GM19438 (cell line): ENCODE measurements around the gene KIRREL3.

ENCODE experiments used
- ATAC-seq: cut with Tn5 transposase; IDR thresholded peaks from one replicate; pipeline ENCODE4 v1.9.1; 2021; ENCODE audit warnings: low read depth; ENCODE audit not compliant: unreplicated experiment

The KIRREL3 gene

GRCh38 chr11:126918556-126918955, 82.0 kb downstream of the KIRREL3 start:
- no peak for ATAC-seq

- peak; percentile 86 for ATAC-seq
These were observed 82.9 kb downstream of the KIRREL3 start for GRCh38 chr11:126917531-126918204.

DNA sequence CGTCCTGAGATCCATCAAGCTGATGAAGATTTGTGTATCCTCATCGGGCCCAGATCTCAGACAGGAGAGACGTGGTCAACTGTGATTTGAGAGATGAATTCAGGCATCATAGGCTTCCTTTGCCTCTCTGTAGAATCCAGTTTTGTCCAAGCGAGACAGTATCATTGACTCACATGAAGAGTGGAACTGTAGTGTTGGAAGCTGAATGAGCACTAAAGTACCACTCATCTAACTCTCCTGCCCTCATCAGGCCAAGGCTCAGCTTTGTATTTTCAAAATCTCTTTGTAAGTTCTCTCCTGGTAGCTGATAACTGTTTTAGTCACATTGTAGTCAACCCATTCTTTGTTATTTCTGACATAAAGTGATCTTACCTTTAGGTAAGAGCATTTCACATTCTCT, 85.1 kb downstream of the KIRREL3 start:
- no peak for ATAC-seq

- ATAC-seq, result no peak
These were observed 85.6 kb downstream of the KIRREL3 start for GRCh38 chr11:126914941-126915340.

GRCh38 chr11:126914166-126914565, 86.4 kb downstream of the KIRREL3 start:
- no peak for ATAC-seq

DNA sequence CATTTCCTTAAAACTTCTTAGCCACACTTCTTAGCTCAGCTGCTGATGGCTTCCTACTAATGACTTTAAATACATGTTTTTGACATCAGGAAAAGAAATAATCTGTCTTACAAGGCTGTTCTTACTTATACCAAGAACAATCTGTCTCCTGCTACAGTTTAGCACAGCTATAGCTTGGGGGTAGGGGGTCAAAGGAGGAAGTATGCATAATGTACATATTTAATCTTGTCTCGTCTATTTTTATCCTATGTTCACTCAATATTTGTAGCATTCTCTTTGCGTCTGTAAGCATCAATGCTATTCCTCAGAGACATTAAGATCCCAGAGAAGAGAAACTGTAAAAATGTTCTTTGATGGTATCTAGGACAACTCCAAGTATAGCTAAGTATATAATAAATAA, 96.0 kb downstream of the KIRREL3 start:
- ATAC-seq, result no peak

DNA sequence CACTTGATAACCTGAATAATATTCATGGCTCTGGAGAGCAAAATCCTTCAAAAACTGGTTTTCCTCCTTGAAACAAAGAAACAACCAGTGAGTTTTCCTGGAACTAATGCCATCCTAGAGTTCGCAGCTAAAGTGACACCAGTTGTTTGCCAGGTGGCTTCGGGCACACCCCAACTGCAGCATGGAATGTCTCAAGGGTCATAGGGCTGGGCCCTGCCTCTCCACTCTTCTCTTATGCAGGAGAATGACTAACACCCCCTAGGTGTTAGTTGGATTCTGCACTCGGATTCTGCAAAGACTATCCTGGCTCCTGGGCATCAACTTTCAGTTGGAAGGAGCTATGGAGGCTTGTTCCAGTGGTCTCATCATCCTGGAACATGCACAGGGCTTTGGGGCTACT, 98.8 kb downstream of the KIRREL3 start:
- ATAC-seq, result no peak

DNA sequence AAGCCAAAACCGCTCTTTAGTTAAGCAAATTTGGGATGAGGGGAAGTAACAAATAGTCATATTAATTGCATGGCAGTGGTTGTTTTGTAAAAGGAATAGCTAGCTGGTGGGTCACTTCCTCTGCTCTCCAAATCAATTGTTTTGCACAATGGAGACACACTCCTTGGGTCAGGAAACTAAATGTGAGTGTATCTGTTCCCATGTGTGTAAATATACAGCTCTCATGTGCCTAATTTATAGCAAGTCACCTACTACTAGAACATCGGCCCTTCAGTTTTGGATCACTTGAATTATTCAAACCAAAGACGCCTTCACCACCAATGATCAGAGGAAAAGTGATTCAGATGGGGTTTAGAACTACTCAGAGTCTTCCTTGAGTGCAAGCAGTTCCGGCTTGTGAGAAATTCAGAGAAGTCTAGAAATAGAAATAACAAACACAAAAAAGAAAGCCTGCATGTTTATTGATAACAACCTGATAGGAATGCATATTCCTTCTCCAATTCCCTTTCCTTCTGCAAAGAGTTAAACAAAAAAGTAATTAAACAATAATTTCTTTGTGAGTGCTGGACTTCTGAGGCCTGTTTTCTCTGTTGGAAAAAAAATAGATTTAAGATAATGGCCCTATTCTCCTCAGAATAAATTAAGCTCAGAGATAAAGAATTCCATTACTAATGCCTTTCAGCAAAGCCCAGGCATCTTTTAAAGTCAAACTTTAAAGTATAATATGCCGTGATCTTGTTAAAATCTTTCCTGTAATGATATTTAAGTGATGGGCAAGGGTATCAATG, 100.4 kb downstream of the KIRREL3 start:
- no peak for ATAC-seq

DNA sequence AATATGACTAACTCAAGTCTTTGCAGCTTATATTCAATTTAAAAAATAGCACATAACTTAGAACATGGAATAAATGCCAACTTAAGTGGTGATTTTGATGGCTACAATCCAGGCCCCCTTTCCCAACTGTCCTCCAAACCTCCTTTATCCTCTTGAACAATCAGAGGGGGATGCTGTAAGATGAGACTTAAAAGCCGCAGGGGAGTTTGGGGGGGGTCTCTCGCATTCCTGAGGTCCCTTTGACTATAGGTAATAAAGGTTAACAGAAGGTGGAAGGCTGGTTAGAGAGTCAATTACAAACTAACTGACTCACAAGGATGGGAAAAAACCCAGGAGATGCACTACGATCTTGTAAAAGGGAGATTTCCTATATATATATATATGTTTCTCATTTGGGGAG, 101.8 kb downstream of the KIRREL3 start:
- no peak for ATAC-seq

GRCh38 chr11:126897430-126897829, 103.1 kb downstream of the KIRREL3 start:
- no peak for ATAC-seq

DNA sequence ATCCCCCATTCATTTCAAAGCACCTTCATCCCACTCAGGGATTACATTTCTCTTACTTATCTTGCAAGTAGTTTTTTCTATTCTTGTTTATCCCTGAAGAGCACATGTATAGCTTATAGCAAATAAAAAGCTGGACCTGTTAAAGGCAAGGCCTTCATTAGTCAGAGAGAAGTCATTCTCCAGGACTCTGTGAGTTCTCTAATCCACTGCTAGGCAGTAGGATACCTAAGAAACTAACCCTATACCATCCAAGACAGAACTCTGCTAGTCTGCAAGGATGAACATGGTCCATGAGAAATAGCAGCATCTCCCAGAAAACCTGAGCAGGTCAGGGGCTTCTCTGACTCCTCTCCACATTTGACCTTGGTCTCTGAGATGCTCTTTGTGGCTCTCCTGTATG, 104.5 kb downstream of the KIRREL3 start:
- no peak for ATAC-seq

DNA sequence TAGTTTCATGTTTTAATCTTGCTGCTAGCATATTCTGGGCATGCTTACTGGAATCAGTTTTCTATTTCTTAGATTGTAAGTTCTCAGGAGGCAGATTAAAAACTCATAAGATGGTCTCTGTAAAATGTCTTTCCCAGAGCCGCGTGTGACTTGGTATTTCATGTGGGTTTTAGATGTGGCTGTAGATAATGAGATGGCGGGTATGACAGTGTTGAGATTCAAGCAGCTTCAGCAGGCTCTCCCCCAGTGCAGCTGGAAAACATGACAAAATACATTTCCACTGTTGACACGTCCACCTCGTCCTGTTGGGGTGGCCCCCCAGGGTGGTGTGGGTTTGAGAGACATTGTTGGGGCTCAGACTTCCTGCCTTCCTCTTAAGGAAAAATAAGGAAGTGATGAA, 106.8 kb downstream of the KIRREL3 start:
- ATAC-seq, result no peak

- ATAC-seq, result no peak
These were observed 107.8 kb downstream of the KIRREL3 start for GRCh38 chr11:126892756-126893155.

GRCh38 chr11:126891556-126892217, 108.9 kb downstream of the KIRREL3 start:
- no peak for ATAC-seq

- no peak for ATAC-seq
These were observed 110.0 kb downstream of the KIRREL3 start for GRCh38 chr11:126890561-126890960.

DNA sequence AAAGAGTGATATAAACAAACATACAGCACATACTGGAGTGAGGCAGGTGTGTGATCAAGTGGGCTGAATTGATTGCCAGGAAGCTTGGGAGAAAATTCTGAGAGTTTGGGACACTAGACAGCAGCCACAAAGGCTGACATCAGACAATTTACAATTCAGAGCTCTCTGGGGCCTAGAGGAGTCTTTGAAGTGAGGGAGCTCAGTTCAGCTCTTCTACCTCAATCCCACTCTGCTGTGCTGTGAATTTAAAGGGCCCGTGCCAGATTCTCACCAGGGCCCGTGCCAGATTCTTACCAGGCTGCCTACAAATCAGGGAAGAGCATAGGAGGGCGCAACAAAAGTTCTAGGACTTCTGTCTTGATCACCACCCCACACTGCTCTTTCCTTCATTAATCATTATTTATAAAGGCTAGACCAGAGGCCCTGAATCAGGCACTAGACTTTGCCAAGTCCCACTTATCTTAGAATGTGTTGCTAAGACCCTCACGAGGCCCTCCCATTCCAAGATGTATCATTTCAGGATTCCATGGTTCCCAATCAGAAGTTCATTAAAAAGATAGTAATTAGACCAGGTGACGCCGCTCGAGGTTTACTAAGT, 112.4 kb downstream of the KIRREL3 start:
- no peak for ATAC-seq

DNA sequence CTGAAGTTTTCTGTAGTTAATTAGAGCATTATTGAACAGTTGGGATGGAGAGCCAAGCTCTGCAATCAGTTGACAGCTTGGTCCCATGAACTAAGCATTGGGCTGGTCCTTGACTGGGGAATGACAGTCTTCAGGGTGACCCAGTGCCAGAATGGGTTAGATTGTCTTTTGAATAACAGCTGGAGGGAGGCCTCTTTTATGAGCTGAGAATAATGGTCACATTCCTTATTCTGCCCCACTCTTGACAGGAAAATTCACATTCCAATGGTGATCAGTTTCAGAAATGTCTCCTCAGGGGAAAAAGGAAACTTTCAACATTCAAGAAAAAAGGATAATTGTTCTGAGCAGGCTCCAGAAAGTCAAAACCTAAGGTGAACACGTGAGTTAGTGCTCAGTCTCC, 113.9 kb downstream of the KIRREL3 start:
- ATAC-seq, result no peak

DNA sequence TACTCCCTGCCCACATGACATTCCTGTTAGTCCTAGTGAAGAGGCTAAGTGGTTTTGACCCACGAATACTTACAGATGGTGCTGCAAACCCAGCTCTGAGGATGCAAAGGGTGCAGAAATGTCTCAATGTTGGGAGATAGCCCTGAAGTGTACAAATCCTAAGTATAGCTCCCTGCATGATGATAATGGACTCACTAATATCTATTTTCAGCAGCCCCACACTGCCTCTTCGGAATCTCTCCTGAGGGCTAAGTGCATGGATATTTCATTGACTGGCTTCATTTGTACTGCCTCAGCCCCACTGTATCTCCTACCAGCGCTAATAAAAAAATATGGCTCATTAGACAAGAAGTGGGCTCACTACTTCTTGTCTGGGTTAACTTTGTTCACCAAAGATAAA, 114.5 kb downstream of the KIRREL3 start:
- no peak for ATAC-seq

DNA sequence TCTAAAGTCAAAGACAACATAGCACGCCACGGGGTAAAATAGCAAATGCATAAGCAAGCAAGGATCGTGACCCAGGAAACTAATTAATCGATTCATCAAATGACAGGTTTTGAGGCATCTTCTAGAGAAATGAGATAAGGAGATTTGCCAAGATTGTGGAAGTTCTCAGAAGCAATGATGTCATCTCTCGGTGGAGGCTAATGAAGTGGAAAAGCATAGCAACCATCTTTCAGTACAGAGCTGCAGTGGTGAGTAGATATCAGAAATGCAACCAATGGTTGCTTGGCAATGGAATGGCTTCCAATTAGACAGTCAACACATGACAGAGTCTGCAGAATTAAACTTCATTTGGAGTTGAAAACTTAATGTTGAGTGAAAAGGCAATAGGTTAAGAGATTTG, 116.0 kb downstream of the KIRREL3 start:
- ATAC-seq, result no peak

- ATAC-seq, result no peak
These were observed 116.4 kb downstream of the KIRREL3 start for GRCh38 chr11:126884192-126884591.

GRCh38 chr11:126880872-126881271, 119.7 kb downstream of the KIRREL3 start:
- no peak for ATAC-seq
